ENCODE data around the gene PPP3CA.

DNA sequence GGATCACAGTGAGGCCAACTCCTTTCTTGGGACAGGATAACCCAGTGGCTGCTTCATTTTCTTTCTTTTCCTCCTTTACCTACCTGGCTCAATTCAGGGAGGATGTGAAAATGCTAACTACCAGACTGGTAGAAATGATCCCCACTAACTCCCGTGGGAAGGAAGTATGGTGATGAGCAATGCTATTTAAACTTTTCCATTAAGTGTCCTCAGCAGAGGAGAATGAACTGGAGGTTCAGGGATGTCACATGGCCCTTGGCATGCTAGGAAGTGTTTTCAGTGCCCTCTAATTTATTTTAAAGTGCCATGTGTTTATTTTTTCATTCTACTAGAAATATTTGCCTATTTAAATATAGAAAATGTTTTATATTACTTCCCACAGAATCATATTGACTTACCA is 363.9 kb downstream of the PPP3CA start:
- no peak for TF ChIP-seq POLR2A (IDR thresholded peaks at IDR 0.05)
- TF ChIP-seq, protein P1, sequence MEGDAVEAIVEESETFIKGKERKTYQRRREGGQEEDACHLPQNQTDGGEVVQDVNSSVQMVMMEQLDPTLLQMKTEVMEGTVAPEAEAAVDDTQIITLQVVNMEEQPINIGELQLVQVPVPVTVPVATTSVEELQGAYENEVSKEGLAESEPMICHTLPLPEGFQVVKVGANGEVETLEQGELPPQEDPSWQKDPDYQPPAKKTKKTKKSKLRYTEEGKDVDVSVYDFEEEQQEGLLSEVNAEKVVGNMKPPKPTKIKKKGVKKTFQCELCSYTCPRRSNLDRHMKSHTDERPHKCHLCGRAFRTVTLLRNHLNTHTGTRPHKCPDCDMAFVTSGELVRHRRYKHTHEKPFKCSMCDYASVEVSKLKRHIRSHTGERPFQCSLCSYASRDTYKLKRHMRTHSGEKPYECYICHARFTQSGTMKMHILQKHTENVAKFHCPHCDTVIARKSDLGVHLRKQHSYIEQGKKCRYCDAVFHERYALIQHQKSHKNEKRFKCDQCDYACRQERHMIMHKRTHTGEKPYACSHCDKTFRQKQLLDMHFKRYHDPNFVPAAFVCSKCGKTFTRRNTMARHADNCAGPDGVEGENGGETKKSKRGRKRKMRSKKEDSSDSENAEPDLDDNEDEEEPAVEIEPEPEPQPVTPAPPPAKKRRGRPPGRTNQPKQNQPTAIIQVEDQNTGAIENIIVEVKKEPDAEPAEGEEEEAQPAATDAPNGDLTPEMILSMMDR (IDR thresholded peaks at IDR 0.05), result no peak
- no peak for TF ChIP-seq POLR2AphosphoS5 (IDR thresholded peaks at IDR 0.05)
